Adipose tissue (tissue), 3 donors: ENCODE data around the gene ATXN3. TPM values are rescaled to one million over a fixed set of nuclear protein-coding genes. Genes with fewer than 3 reads are reported as not detected.

Experiments
- H3K27ac ChIP-seq: one replicate; pipeline ENCODE4 v1.5.1; 2013; ENCODE audit warnings: low read depth, low read length
- WGBS, 3 donors: extraction: QIAGEN DNeasy Blood & Tissue Kit; methylation state at CpG; one replicate each; pipeline ENCODE4 v1.1.7; 2013; 5-methylcytosine and 5-hydroxymethylcytosine counted together
- polyA plus RNA-seq, 3 donors: library from polyadenylated mRNA; stranded (reverse); fragments of 200-250 nt; gene quantifications; one replicate each; pipeline ENCODE4 v1.2.3, GENCODE V29; 2013
- donor health status: healthy with polysubstance abuse.
- donor health status: Bipolar disorder and iron deficiency.
- donor health status: healthy.

The ATXN3 gene
- polyA plus RNA-seq, 3 donors: 5.0 to 18.6 (median 11.1) TPM

- WGBS, 3 donors: 84 to 94% (median 88%) methylated on average over 21 of the region's 21 CpGs
- no peak overlapping the region for H3K27ac ChIP-seq
Measured at GRCh38 chr14:92026548-92027190, 79.7 kb downstream of the ATXN3 start.

- H3K27ac ChIP-seq: no peak overlapping the region
- WGBS, 3 donors: 22 to 61% (median 55%) methylated on average over 1 of the region's 1 CpG
Measured at GRCh38 chr14:92022036-92022435, 84.3 kb downstream of the ATXN3 start.

DNA sequence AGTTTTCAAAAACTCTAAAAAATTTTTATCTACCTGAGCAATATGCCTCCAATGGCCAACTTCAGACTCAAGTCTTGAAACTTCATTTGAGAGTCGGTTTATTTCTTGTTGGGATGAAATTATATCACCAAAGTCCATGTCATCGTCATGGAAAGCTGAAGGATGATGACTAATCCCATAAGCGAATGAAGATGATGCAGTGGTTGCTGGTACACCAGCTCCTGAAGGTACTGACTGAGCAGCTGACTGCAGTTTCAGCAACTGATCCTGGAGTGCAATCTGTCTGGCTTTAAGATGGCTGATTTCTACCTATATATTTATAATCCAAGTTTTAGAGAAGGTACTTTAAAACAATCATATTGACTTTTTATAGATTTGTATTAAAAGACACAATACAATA lies 84.9 kb downstream of the ATXN3 start:
- 93 to 95% (median 95%) methylated on average over 3 of the region's 3 CpGs for WGBS, 3 donors
- H3K27ac ChIP-seq: no peak overlapping the region

GRCh38 chr14:92014040-92014439 lies 92.3 kb downstream of the ATXN3 start:
- no peak overlapping the region for H3K27ac ChIP-seq

DNA sequence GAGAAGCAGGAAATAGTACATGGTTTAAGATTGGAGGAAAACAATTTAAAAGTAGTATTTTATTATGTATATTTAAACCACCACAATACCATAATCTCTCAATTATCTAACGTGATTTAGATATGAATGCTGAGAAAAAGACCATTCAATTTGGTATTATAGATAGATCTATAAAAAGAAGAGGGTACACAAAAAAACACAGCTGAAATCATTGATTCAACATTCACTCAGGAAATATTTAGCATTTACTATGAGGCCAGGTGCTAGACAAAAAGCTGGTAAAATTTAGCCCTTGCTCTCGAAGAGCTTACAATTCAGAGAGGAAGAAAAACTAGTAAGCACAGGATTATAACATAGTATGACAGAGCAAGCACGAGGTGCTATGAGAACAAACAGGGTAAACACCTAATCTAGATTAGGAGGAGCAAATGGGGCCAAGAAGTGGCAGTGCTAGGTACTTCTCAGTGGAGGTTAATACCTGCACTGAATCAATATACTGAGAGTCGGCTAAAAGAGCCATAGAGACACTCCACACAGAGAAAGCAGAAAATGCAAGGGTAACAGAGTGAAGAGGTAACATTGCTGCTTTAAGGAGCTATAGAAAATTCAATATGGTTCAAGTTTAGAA lies 94.1 kb downstream of the ATXN3 start:
- no peak overlapping the region for H3K27ac ChIP-seq
- 38 to 91% (median 87%) methylated on average over 4 of the region's 4 CpGs for WGBS, 3 donors

- no peak overlapping the region for H3K27ac ChIP-seq
- WGBS, 3 donors: 96 to 99% (median 98%) methylated on average over 3 of the region's 3 CpGs
Measured at GRCh38 chr14:92010644-92011043, 95.7 kb downstream of the ATXN3 start.

DNA sequence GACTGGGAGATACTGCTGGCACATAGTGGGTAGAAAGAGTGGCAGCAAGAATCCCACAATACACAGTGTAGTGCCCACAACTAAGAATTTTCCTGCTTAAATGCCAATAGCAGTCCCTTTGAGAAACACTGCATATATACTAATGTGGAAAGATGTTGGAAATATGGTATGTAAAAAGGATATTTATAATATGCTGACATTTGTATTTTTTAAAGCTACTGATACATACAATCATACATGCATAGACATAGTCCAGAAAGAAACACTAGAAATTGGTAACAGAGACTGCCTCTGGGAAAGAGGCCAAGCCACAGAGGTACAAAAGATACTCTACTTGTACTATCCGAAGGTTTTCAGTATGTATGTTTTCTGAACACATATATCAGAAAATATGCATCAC lies 96.8 kb downstream of the ATXN3 start:
- 48 to 87% (median 73%) methylated on average over 1 of the region's 1 CpG for WGBS, 3 donors
- H3K27ac ChIP-seq: no peak overlapping the region

Other genes with a start within 250 kb of the ATXN3 start
- 10 to 100 TPM; 12.1 to 68.2 (median 33.3) TPM for gene TC2N, start 239.0 kb downstream of the ATXN3 start, polyA plus RNA-seq
- 100 to 1,000 TPM in 2 of 3 donors, 10 to 100 TPM in 1; 24.0 to 229 (median 120) TPM for gene FBLN5, start 158.9 kb downstream of the ATXN3 start, polyA plus RNA-seq
- gene TRIP11, start 66.5 kb downstream of the ATXN3 start, polyA plus RNA-seq: 1 to 10 TPM; 6.8 to 7.4 (median 6.9) TPM
- gene NDUFB1, start 15.1 kb upstream of the ATXN3 start, polyA plus RNA-seq: 100 to 1,000 TPM; 176 to 900 (median 508) TPM
- gene CPSF2, start 15.4 kb upstream of the ATXN3 start, polyA plus RNA-seq: 10 to 100 TPM in 1 of 3 donors, 1 to 10 TPM in 2; 5.8 to 10.9 (median 9.4) TPM
- gene SLC24A4, start 216.6 kb upstream of the ATXN3 start, polyA plus RNA-seq: under 1 TPM; 0.05 to 0.22 (median 0.11) TPM